NCI-H2171 (cell line): ENCODE results near the gene ZNF526.
"Not testable (repeated sequence)": the region's sequence is repeated elsewhere in the genome, so short reads cannot be mapped to it uniquely, and the experiment has no call there.

ENCODE experiments used
- DNase-seq: peaks from one replicate; lab custom pipeline; 2025; lab: John Stamatoyannopoulos, UW

The ZNF526 gene

DNA sequence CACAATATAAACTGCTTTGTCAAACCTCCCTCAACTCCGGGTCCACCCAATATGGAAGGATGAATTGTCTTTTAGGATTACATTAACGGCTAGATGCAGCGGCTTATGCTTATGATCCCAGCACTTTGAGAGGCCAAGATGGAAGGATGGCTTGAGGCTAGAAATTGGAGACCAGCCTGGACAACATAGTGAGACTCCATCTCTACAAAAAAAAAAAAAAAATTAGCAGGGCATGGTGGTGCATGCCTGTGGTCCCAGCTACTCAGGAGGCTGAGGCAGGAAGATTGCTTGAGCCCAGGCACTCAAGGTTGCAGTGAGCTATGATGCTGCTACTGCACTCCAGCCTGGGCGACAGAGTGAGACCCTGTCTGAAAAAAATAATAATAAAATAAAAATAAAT lies 46.0 kb downstream of the ZNF526 start:
- not testable (repeated sequence) for DNase-seq

GRCh38 chr19:42266928-42267603 lies 47.0 kb downstream of the ZNF526 start:
- not testable (repeated sequence) for DNase-seq

DNA sequence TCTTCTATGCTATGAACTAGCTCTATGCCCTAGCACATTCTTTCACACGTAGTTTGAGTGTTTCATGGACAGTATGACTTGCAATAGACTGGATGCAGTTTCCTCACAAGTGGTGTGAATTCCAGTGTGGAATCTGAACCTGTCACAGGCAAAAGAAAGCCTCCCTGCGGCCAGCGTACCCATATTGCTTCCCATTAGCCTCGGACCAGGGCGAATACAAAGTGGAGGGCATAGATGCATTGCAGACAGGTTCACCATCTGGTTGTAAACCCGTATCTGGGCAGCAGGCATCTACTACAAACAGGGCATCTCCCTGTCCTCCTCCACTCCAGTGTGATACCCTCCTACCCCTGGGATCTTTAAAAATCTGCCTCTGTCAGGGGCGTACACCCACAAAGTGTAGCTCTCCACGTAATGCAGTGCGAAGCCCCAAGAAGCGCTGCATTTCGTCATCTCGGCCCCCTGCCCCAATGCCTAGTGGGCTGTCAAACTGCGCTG lies 47.6 kb downstream of the ZNF526 start:
- DNase-seq: no peak

DNA sequence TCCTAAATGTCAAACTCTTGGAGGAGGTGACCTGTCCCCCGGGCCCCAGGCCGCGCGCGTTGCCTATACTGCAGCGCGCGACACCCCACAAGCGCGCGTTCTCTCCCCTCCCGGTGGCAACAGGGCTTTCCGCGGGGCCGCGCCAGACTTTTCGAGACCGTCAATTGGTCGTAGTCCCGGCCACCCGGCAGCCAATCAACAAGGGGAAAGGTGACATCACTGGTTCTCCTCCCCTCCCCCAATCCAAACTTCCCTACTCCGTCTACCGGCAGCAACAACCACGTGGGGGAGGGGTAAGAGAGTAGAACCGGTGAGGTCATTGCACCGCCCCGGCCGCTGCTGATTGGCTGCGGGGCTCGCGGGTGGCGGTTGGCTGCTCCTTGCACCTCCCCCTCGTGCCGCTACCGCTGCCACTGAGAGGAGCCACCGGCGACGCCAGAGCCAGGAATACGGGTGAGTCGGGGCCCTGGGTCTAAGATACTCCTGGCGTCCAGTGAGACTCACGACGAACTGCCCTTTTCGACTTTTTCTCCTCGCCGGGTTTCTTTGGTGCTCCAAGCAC lies 48.1 kb downstream of the ZNF526 start:
- DNase-seq: peak; percentile 99

GRCh38 chr19:42268704-42269477 lies 48.8 kb downstream of the ZNF526 start, which contains the start of gene CIC:
Gene CIC, plus strand, starts transcription at chr19:42269252. Its CDS starts 2,532 bp downstream, at chr19:42271784.
- DNase-seq: peak; percentile 100

GRCh38 chr19:42269478-42270345 lies 49.6 kb downstream of the ZNF526 start:
- no peak for DNase-seq

DNA sequence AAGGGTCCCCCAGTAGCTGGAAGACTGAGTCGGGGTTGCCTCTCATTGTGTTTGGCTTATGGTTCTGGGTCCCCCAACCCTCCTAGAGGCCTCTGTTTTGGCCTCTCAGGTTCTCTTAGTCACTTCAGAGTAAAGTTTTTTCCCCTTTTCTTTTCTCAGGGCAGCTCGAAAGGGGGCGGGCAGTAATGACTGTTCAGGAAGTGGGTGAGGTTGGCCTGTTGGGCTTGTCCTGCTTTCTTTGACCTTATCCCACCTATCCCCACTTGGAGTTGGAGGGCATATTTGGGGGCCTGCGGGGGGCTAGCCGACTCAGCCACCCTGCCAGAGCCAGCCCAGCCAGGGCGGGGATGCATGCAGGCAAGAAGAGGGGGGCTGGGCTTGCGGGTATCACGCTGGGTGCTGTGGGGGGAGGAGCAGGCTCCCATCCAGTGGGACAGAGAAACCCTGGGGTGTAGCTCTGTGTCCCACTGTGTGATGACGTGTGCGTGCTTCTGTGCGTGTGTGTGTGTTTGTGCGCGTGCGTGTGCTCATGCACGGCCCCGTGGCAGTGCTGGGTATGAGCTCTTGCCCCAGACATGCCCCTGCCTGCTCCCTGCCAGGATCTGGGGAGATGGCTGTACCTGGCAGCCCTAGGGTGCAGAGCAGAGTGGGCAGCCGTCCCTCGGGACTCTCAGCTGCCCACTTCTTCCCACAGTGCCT lies 50.4 kb downstream of the ZNF526 start:
- no peak for DNase-seq

GRCh38 chr19:42271045-42271419 lies 50.9 kb downstream of the ZNF526 start:
- no peak for DNase-seq

DNA sequence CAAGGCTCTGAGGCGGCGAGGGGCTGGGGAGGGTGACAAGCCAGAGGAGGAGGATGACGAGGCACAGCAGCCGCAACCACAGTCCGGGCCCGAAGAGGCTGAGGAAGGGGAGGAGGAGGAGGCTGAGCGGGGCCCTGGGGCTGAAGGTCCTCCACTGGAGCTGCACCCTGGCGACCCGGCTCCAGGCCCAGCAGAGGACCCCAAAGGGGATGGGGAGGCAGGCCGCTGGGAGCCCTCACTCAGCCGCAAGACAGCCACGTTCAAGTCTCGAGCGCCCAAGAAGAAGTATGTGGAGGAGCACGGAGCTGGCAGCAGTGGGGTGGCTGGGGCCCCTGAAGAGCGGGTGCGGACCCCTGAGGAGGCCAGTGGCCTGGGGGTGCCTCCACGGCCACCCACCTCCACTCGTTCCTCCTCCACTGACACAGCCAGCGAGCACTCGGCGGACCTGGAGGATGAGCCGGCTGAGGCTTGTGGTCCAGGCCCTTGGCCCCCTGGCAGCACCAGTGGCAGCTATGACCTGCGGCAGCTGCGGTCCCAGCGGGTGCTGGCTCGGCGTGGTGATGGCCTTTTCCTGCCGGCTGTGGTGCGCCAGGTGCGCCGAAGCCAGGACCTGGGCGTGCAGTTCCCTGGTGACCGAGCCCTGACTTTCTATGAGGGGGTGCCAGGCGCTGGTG lies 51.9 kb downstream of the ZNF526 start:
- no peak for DNase-seq

GRCh38 chr19:42272535-42272897 lies 52.4 kb downstream of the ZNF526 start:
- DNase-seq: no peak

DNA sequence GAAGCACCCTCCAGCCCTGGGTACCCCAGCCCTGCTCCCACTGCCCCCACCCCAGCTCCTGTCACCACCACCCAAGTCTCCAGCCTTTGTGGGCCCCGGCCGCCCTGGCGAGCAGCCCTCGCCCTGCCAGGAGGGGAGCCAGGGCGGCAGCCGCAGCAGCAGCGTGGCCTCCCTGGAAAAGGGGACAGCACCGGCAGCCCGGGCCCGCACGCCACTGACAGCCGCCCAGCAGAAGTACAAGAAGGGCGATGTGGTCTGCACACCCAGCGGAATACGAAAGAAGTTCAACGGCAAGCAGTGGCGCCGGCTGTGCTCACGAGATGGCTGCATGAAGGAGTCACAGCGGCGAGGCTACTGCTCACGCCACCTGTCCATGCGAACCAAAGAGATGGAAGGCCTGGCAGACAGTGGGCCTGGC lies 52.9 kb downstream of the ZNF526 start:
- DNase-seq: no peak

GRCh38 chr19:42273407-42274064 lies 53.4 kb downstream of the ZNF526 start:
- no peak for DNase-seq

DNA sequence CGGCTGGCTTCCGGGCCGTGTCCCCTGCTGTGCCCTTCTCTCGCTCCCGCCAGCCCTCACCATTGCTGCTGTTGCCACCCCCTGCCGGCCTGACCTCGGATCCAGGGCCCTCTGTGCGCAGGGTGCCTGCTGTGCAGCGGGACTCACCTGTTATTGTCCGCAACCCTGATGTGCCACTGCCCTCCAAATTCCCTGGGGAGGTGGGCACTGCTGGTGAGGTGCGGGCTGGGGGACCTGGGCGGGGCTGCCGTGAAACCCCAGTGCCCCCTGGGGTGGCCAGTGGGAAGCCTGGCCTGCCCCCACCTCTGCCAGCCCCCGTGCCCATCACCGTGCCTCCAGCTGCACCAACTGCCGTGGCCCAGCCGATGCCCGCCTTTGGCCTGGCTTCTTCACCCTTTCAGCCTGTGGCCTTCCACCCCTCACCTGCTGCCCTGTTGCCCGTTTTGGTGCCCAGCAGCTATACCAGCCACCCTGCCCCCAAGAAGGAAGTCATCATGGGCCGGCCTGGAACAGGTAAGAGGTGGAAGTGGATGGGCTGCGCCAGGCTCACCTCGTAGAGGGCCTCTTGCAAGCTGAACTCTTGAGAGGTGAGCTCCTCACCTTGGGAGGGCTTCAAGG lies 54.1 kb downstream of the ZNF526 start:
- no peak for DNase-seq

GRCh38 chr19:42275103-42275502 lies 55.0 kb downstream of the ZNF526 start:
- no peak for DNase-seq

DNA sequence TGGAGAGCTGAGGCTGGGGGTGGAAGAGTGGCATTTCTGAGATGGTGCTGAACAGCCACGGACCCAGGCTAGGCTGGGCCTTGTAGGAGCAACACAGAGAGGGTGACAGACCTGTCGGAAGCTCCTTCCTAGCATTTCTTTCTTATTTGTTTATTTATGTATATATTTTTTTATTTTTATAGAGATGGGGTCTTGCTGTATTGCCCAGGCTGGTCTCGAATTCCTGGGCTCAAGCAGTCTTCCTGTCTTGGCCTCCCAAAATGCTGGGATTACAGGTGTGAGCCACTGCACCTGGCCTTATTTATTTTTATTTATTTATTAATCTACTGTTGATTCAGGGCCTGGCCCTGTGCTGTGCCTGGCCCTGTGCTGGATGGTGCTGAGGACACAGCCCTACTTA lies 55.4 kb downstream of the ZNF526 start:
- no peak for DNase-seq

- no peak for DNase-seq
Observed at GRCh38 chr19:42276284-42276683, 56.2 kb downstream of the ZNF526 start.

DNA sequence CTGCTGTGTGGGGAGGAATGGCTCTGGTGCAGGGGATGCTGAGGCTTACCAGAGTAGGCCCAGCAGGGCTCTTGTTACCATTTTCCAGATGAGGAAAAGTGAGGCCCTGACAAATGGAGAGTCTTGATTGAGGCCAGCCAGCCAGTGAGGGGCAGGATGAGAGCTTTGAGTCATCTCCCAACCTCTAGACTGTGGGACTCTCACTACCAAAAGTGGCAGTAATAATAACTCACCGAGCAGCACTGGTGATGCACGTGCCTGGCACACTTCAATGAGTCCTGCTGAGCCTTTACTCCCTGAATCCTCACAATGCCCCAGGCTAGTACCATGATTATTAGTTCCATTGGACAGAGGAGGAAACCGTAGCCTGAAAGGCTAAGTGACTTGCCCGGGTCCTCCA lies 56.7 kb downstream of the ZNF526 start:
- DNase-seq: no peak
